Neural cell (in vitro differentiated cells): ENCODE results near the gene SLC27A2.

Experiments
- EP300 ChIP-seq: fragments of 450-650 bp; conservative IDR thresholded peaks from 2 replicates; pipeline ENCODE4 v1.6.1; 2014; ENCODE audit warnings: antibody characterized with exemption, mild to moderate bottlenecking, moderate library complexity; ENCODE audit not compliant: poor library complexity, severe bottlenecking
- EZH2 ChIP-seq: fragments of 200-600, 300-800 bp; shearing (Covaris generic), sonication (generic); IDR thresholded peaks from 2 replicates; pipeline ENCODE4 v1.6.1; 2014; ENCODE audit warnings: antibody characterized with exemption, low read length, borderline replicate concordance, mild to moderate bottlenecking; ENCODE audit not compliant: insufficient read depth, poor library complexity, severe bottlenecking
- POLR2AphosphoS5 ChIP-seq: IDR thresholded peaks from 2 replicates; pipeline ENCODE4 v1.6.1; 2012
- RAD21 ChIP-seq: fragments of 450-650 bp; conservative IDR thresholded peaks from 2 replicates; pipeline ENCODE4 v1.6.1; 2014; ENCODE audit warnings: antibody characterized with exemption, mild to moderate bottlenecking, moderate library complexity
- SMC3 ChIP-seq: fragments of 450-650 bp; conservative IDR thresholded peaks from 2 replicates; pipeline ENCODE4 v1.6.1; 2014; ENCODE audit warnings: antibody characterized with exemption, mild to moderate bottlenecking, moderate library complexity; ENCODE audit not compliant: poor library complexity
- TAF1 ChIP-seq: IDR thresholded peaks from 2 replicates; pipeline ENCODE4 v1.6.1; 2012; ENCODE audit warnings: low read depth
- TF ChIP-seq, protein P1 (sequence below): fragments of 450-650 bp; IDR thresholded peaks from 2 replicates; pipeline ENCODE4 v1.5.1; 2014; ENCODE audit warnings: antibody characterized with exemption, mild to moderate bottlenecking, moderate library complexity; ENCODE audit not compliant: poor library complexity, severe bottlenecking
- TF ChIP-seq, protein P2 (sequence below): IDR thresholded peaks from 2 replicates; pipeline ENCODE4 v1.6.1; 2012; ENCODE audit warnings: borderline replicate concordance

DNA sequence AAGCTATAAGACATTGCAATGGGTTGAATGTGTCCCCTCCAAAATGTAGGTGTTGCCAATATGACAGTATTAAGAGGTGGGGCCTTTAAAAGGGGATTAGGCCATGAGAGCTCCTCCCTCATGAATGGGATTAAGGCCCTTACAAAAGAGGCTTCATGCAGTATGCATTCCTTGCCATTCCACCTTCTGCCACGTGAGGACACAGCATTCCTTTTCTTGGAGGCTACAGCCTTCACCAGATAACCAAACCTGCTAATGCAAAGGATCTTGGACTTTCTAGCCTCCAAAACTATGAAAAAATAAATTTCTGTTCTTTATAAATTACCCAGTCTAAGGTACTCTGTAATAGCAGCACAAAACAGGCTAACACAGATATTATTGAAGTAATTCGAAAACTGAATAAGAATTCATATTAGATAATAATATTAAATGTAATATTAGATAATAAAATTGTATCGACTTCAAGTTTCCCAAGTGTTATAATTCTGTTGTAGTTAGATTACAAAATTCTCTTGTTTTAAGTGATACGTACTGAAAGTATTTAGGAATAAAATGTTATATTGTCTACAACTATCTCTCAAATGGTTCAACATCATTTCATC is 33.5 kb upstream of the SLC27A2 start:
- TF ChIP-seq, protein P1, sequence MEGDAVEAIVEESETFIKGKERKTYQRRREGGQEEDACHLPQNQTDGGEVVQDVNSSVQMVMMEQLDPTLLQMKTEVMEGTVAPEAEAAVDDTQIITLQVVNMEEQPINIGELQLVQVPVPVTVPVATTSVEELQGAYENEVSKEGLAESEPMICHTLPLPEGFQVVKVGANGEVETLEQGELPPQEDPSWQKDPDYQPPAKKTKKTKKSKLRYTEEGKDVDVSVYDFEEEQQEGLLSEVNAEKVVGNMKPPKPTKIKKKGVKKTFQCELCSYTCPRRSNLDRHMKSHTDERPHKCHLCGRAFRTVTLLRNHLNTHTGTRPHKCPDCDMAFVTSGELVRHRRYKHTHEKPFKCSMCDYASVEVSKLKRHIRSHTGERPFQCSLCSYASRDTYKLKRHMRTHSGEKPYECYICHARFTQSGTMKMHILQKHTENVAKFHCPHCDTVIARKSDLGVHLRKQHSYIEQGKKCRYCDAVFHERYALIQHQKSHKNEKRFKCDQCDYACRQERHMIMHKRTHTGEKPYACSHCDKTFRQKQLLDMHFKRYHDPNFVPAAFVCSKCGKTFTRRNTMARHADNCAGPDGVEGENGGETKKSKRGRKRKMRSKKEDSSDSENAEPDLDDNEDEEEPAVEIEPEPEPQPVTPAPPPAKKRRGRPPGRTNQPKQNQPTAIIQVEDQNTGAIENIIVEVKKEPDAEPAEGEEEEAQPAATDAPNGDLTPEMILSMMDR, result peak; percentile 69
- TF ChIP-seq POLR2AphosphoS5, result no peak
- no peak for TF ChIP-seq EP300
- no peak for TF ChIP-seq EZH2
- TF ChIP-seq TAF1, result no peak
- TF ChIP-seq RAD21, result peak; percentile 65
- TF ChIP-seq, protein P2, sequence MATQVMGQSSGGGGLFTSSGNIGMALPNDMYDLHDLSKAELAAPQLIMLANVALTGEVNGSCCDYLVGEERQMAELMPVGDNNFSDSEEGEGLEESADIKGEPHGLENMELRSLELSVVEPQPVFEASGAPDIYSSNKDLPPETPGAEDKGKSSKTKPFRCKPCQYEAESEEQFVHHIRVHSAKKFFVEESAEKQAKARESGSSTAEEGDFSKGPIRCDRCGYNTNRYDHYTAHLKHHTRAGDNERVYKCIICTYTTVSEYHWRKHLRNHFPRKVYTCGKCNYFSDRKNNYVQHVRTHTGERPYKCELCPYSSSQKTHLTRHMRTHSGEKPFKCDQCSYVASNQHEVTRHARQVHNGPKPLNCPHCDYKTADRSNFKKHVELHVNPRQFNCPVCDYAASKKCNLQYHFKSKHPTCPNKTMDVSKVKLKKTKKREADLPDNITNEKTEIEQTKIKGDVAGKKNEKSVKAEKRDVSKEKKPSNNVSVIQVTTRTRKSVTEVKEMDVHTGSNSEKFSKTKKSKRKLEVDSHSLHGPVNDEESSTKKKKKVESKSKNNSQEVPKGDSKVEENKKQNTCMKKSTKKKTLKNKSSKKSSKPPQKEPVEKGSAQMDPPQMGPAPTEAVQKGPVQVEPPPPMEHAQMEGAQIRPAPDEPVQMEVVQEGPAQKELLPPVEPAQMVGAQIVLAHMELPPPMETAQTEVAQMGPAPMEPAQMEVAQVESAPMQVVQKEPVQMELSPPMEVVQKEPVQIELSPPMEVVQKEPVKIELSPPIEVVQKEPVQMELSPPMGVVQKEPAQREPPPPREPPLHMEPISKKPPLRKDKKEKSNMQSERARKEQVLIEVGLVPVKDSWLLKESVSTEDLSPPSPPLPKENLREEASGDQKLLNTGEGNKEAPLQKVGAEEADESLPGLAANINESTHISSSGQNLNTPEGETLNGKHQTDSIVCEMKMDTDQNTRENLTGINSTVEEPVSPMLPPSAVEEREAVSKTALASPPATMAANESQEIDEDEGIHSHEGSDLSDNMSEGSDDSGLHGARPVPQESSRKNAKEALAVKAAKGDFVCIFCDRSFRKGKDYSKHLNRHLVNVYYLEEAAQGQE, result no peak
- peak; percentile 74 for TF ChIP-seq SMC3
